Keratinocyte (primary cell): ENCODE results near the gene PCGF3. TPM values are rescaled to one million over a fixed set of nuclear protein-coding genes. Genes with fewer than 3 reads are reported as not detected.

Source experiments
- DNase-seq: peaks from one replicate; pipeline ENCODE4 v3.0.0-alpha.2; 2011; ENCODE audit warnings: low read depth, missing footprints, low spot score
- FAIRE-seq: peaks from 2 replicates; lab custom pipeline; 2011; peaks lifted over from hg19 to GRCh38; lab: Jason Lieb, UNC
- H2AFZ ChIP-seq: 2 replicates; pipeline ENCODE4 v1.6.0; 2012; ENCODE audit warnings: low read length, control low read depth, inconsistent platforms; ENCODE audit not compliant: control insufficient read depth
- H3K27ac ChIP-seq: 2 replicates; pipeline ENCODE4 v1.5.1; 2011; ENCODE audit warnings: low read length; ENCODE audit not compliant: control insufficient read depth, insufficient read depth
- H3K27me3 ChIP-seq: 3 replicates; pipeline ENCODE4 v1.6.0; 2011; ENCODE audit warnings: low read length; ENCODE audit not compliant: control insufficient read depth, insufficient read depth; ENCODE audit errors: extremely low read depth
- H3K36me3 ChIP-seq, 2 experiments: 2 replicates in 1 of 2; 3 replicates in 1 of 2; pipeline ENCODE4 v1.5.1; 2011; ENCODE audit warnings: low read length in 2 of 2, mild to moderate bottlenecking in 1 of 2; ENCODE audit not compliant: control insufficient read depth in 2 of 2, insufficient read depth in 2 of 2; ENCODE audit errors: extremely low read depth in 1 of 2
- H3K4me1 ChIP-seq: 3 replicates; pipeline ENCODE4 v1.5.1; 2011; ENCODE audit warnings: low read length; ENCODE audit not compliant: control insufficient read depth, insufficient read depth; ENCODE audit errors: extremely low read depth
- H3K4me2 ChIP-seq: 3 replicates; pipeline ENCODE4 v1.6.0; 2011; ENCODE audit warnings: low read depth, low read length; ENCODE audit not compliant: control insufficient read depth, insufficient read depth; ENCODE audit errors: extremely low read depth
- H3K4me3 ChIP-seq, 3 experiments: fragments of 200-600 bp in 1 of 3; sonication (generic) in 1 of 3; 2 replicates in 2 of 3; 3 replicates in 1 of 3; pipeline ENCODE4 v1.5.1; 2011 to 2016; ENCODE audit warnings: low read length in 3 of 3, mild to moderate bottlenecking in 3 of 3, control low read depth in 2 of 3, inconsistent platforms in 1 of 3, low read depth in 1 of 3, mixed read lengths in 1 of 3, mixed run types in 1 of 3, moderate library complexity in 1 of 3; ENCODE audit not compliant: control insufficient read depth in 2 of 3, insufficient read depth in 2 of 3; ENCODE audit errors: extremely low read depth in 1 of 3
- H3K79me2 ChIP-seq: 2 replicates; pipeline ENCODE4 v1.6.0; 2012; ENCODE audit warnings: low read length; ENCODE audit not compliant: control insufficient read depth, insufficient read depth
- H3K9ac ChIP-seq: 3 replicates; pipeline ENCODE4 v1.6.0; 2011; ENCODE audit warnings: low read length; ENCODE audit not compliant: control insufficient read depth, insufficient read depth; ENCODE audit errors: extremely low read depth
- H3K9me1 ChIP-seq: 3 replicates; pipeline ENCODE4 v1.6.0; 2011; ENCODE audit warnings: low read length; ENCODE audit not compliant: control insufficient read depth, insufficient read depth; ENCODE audit errors: extremely low read depth
- H3K9me3 ChIP-seq: 2 replicates; pipeline ENCODE4 v1.5.1; 2012; ENCODE audit warnings: low read depth, low read length; ENCODE audit not compliant: control insufficient read depth
- H4K20me1 ChIP-seq: 3 replicates; pipeline ENCODE4 v1.6.0; 2011; ENCODE audit warnings: low read length; ENCODE audit not compliant: control insufficient read depth, insufficient read depth; ENCODE audit errors: extremely low read depth
- EZH2 ChIP-seq: IDR thresholded peaks from one replicate; pipeline ENCODE4 v1.6.1; 2012; ENCODE audit warnings: inconsistent platforms, mild to moderate bottlenecking, low read length, moderate library complexity
- dilution Hi-C: fragments of 300-500 bp; cut with MboI; formaldehyde crosslinking; loops from one replicate; pipeline ENCODE4 v1.7.0; 2020; ENCODE audit warnings: low sequenced_read_pairs; ENCODE audit not compliant: extremely low pct_ligation_motif_present
- polyA plus RNA-seq, 5 experiments: library from polyadenylated mRNA; depleted of rRNA in 3 of 5; stranded (reverse) in 3 of 5; stranded (forward) in 1 of 5; unstranded in 1 of 5; fragments of >200 nt; gene quantifications; 1 replicate in 1 of 5; 2 replicates in 3 of 5; 3 replicates in 1 of 5; pipeline versions ENCODE4 v1.2.1 to v1.2.3, GENCODE V29; 2011 to 2012; ENCODE audit warnings: missing spikeins in 2 of 5, low read depth in 1 of 5, low replicate concordance in 1 of 5
- TF ChIP-seq, protein P1 (sequence below), 3 experiments: IDR thresholded peaks in 1 of 3; conservative IDR thresholded peaks in 1 of 3; optimal IDR thresholded peaks in 1 of 3; 2 replicates in 2 of 3; 3 replicates in 1 of 3; pipeline versions ENCODE3 to v1.5.1; 2011; ENCODE audit warnings: low read length in 3 of 3, mild to moderate bottlenecking in 3 of 3, moderate library complexity in 2 of 3, control low read depth in 1 of 3, inconsistent platforms in 1 of 3; ENCODE audit not compliant: insufficient read depth in 2 of 3; ENCODE audit errors: extremely low read depth in 1 of 3

Gene PCGF3
- polyA plus RNA-seq, 1 donor (not counting 4 experiments of a cell fraction or from before 2014, with no cell fraction given), result 40.1 TPM

DNA sequence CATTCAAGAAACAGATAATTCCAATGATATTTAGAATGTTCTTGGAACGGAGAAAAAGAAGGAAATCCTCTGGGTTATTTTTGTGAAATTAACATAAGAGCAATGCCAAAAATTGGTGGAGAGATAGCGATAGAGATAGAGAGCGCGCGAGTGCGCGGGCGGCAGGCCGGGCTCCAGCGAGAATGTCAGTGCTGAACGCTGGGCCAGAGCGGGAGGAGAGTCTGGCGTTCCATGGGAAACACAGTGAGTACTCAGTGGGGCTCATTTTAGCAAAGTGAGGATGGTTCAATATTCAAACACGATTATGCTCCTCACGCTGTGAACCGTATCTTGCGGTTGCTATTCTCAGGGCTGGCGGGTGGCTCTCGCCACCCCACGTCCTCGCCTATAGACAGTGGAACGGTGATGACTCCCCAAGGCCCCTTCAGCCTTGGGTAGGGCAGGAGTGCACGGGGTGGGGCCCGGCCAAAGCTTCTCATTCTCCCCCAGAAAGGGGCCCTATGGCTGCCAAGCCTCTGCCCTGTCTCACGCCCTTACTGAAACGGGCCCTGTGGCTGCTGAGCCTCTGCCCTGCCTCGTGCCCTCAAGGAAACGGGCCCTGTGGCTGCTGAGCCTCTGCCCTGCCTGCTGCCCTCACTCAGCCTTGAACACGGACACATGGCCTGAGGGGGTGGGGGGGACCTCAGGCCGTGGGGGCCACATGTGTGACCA is 103.4 kb downstream of the PCGF3 start:
- no peaks in the 10 kb centered on the region for H3K9me3 ChIP-seq
- no peak for DNase-seq

DNA sequence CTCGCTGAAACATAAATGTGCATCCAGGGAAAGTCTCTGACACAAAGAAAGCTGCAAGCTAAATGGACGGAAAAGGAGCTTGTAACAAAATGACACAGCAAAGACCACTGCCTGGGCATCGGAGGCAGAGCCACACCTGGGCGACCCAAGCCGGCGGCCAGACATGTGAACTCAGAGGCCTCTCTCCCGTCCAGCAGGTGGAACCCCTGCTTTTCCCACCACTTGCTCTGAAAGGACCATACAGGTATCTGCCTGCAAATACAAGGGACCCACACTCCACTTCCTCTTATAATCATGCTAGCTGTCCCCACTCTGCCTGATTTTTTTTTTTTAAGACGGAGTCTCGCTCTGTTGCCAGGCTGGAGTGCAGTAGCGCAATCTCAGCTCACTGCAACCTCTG is 108.3 kb downstream of the PCGF3 start:
- H3K9me1 ChIP-seq, result no peaks in the 10 kb centered on the region
- FAIRE-seq, result no peak
- peaks cover 28% of the 10 kb centered on the region for H3K27me3 ChIP-seq
- H3K4me3 ChIP-seq, result no peak overlapping the region
- no peaks in the 10 kb centered on the region for H3K9me3 ChIP-seq
- no peak for TF ChIP-seq EZH2
- TF ChIP-seq, protein P1, sequence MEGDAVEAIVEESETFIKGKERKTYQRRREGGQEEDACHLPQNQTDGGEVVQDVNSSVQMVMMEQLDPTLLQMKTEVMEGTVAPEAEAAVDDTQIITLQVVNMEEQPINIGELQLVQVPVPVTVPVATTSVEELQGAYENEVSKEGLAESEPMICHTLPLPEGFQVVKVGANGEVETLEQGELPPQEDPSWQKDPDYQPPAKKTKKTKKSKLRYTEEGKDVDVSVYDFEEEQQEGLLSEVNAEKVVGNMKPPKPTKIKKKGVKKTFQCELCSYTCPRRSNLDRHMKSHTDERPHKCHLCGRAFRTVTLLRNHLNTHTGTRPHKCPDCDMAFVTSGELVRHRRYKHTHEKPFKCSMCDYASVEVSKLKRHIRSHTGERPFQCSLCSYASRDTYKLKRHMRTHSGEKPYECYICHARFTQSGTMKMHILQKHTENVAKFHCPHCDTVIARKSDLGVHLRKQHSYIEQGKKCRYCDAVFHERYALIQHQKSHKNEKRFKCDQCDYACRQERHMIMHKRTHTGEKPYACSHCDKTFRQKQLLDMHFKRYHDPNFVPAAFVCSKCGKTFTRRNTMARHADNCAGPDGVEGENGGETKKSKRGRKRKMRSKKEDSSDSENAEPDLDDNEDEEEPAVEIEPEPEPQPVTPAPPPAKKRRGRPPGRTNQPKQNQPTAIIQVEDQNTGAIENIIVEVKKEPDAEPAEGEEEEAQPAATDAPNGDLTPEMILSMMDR (optimal IDR thresholded peaks at IDR 0.05 in 1 of 3, IDR thresholded peaks at IDR 0.05 in 1 of 3, conservative IDR thresholded peaks at IDR 0.05 in 1 of 3; ENCODE audit: extremely low read depth in 1 of 3, insufficient read depth in 2 of 3, low read length in 3 of 3), result peak in 1 of 3 experiments; percentile 10
- no peaks in the 10 kb centered on the region for H3K79me2 ChIP-seq
- H4K20me1 ChIP-seq, result no peaks in the 10 kb centered on the region
- no peaks in the 10 kb centered on the region for H3K36me3 ChIP-seq
- dilution Hi-C loops, result no loop called here
- H3K9ac ChIP-seq, result no peak overlapping the region
- H3K27ac ChIP-seq, result no peak overlapping the region
- H2AFZ ChIP-seq, result no peak overlapping the region
- H3K4me2 ChIP-seq, result no peak overlapping the region
- DNase-seq, result no peak
- H3K4me1 ChIP-seq, result no peaks in the 10 kb centered on the region

More for the DNA sequence above, 103.4 kb downstream of the PCGF3 start:
- Histone ChIP-seq H4K20me1 (no peaks in the 10 kb centered on the region), H3K36me3 (no peaks in the 10 kb centered on the region), H3K4me3 (no peak overlapping the region), H3K4me1 (no peaks in the 10 kb centered on the region), H3K79me2 (no peaks in the 10 kb centered on the region), H3K9me1 (no peaks in the 10 kb centered on the region), H3K27ac (no peak overlapping the region), H3K9ac (no peak overlapping the region), H3K27me3 (peaks cover 14% of the 10 kb centered on the region), H2AFZ (no peak overlapping the region), H3K4me2 (no peak overlapping the region)
- dilution Hi-C loops, result no loop called here
- TF ChIP-seq EZH2, result no peak
- TF ChIP-seq, protein P1 (optimal IDR thresholded peaks at IDR 0.05 in 1 of 3, IDR thresholded peaks at IDR 0.05 in 1 of 3, conservative IDR thresholded peaks at IDR 0.05 in 1 of 3; ENCODE audit: extremely low read depth in 1 of 3, insufficient read depth in 2 of 3, low read length in 3 of 3), result no peak
- no peak for FAIRE-seq
